Stimulated activated CD4-positive, alpha-beta T cell treated with anti-CD3 and anti-CD28 coated beads, TNF-alpha, amount 100 ng/mL, for 1 hour (primary cell): ENCODE results near the gene DNM3.

Source experiments
- DNase-seq, 3 donors: peaks; one replicate each; pipeline ENCODE4 v3.0.0-alpha.2; 2020; ENCODE audit warnings: low read depth in 3 of 3, low spot score in 1 of 3

The DNM3 gene

GRCh38 chr1:171817511-171818265, 23.6 kb upstream of the DNM3 start:
- no peak for DNase-seq

- DNase-seq: no peak
Observed at GRCh38 chr1:171819946-171820345, 21.4 kb upstream of the DNM3 start.

- DNase-seq: no peak
Observed at GRCh38 chr1:171826973-171827372, 14.3 kb upstream of the DNM3 start.

GRCh38 chr1:171828794-171829193, 12.5 kb upstream of the DNM3 start:
- DNase-seq: no peak

- no peak for DNase-seq
Observed at GRCh38 chr1:171833091-171833825, 8.0 kb upstream of the DNM3 start.

- no peak for DNase-seq
Observed at GRCh38 chr1:171834821-171835220, 6.5 kb upstream of the DNM3 start.

- no peak for DNase-seq
Observed at GRCh38 chr1:171835891-171836290, 5.4 kb upstream of the DNM3 start.

- no peak for DNase-seq
Observed at GRCh38 chr1:171841931-171842761, 848 bp downstream of the DNM3 start.

GRCh38 chr1:171844381-171844780, 3.1 kb downstream of the DNM3 start:
- DNase-seq: no peak

GRCh38 chr1:171845998-171846397, 4.7 kb downstream of the DNM3 start:
- DNase-seq: no peak

GRCh38 chr1:171849245-171849898, 8.1 kb downstream of the DNM3 start:
- no peak for DNase-seq

GRCh38 chr1:171850651-171851350, 9.5 kb downstream of the DNM3 start:
- DNase-seq: no peak

GRCh38 chr1:171852272-171852671, 11.0 kb downstream of the DNM3 start:
- no peak for DNase-seq

GRCh38 chr1:171855381-171855780, 14.1 kb downstream of the DNM3 start:
- no peak for DNase-seq

GRCh38 chr1:171858696-171859095, 17.4 kb downstream of the DNM3 start:
- DNase-seq: no peak

- DNase-seq: no peak
Observed at GRCh38 chr1:171860696-171861095, 19.4 kb downstream of the DNM3 start.

GRCh38 chr1:171863531-171863930, 22.2 kb downstream of the DNM3 start:
- no peak for DNase-seq

- DNase-seq: no peak
Observed at GRCh38 chr1:171864308-171864707, 23.0 kb downstream of the DNM3 start.

- DNase-seq: no peak
Observed at GRCh38 chr1:171865106-171865505, 23.8 kb downstream of the DNM3 start.

- DNase-seq: no peak
Observed at GRCh38 chr1:171867236-171867635, 25.9 kb downstream of the DNM3 start.
